HFF-Myc (cell line): ENCODE results near the gene HDAC5.
"Not testable (repeated sequence)": the region's sequence is repeated elsewhere in the genome, so short reads cannot be mapped to it uniquely, and the experiment has no call there.

Experiments used
- DNase-seq: peaks from one replicate; pipeline ENCODE4 v3.0.0-alpha.2; 2011; ENCODE audit warnings: low read depth; ENCODE audit errors: extremely low read depth
- H3K4me3 ChIP-seq: replicated peaks from 2 replicates; pipeline ENCODE4 v1.5.1; 2011; ENCODE audit warnings: low read depth, mild to moderate bottlenecking, control low read depth, low read length
- CTCF ChIP-seq: IDR thresholded peaks from 2 replicates; pipeline ENCODE4 v1.5.1; 2012; ENCODE audit warnings: mild to moderate bottlenecking, low read depth, low read length, control low read depth; ENCODE audit errors: missing control alignments

Gene HDAC5

DNA sequence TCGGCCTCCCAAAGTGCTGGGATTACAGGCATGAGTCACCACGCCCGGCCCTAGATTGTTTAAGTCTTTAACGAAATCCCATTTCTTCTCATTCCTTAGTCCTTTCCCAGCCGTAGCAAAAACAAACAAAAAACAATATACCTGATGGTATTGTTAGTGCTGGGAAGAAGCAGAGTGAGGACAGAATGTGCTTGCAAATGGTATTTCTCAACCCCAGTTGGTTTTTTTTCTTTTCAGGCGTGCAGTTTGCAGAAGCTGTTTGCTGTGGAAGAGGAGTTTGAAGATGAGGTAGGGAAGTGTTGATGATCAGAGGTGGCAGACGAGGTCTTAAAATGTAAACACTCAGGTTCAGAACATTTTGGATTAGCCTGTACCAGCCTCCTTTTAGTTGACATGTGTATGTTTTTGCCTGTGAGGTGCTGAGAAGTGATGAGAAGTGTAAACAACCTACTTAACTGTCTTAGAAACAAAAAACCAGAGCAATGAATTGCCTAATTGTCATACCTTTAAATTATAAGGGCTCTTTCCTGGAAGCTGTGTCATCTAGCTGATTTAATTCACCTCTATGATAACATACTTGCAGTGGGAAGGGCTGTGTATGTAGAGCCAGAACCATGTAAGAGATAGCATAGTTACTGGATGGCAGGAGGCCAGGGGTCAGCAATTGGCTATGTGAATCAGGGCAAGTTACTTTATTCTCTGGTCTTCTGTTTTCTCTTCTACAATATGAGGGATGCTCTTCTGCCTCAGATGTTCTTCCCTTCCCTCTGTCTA, 21.7 kb upstream of the HDAC5 start:
- TF ChIP-seq CTCF, result no peak
- H3K4me3 ChIP-seq, result no peak overlapping the region
- no peak for DNase-seq

DNA sequence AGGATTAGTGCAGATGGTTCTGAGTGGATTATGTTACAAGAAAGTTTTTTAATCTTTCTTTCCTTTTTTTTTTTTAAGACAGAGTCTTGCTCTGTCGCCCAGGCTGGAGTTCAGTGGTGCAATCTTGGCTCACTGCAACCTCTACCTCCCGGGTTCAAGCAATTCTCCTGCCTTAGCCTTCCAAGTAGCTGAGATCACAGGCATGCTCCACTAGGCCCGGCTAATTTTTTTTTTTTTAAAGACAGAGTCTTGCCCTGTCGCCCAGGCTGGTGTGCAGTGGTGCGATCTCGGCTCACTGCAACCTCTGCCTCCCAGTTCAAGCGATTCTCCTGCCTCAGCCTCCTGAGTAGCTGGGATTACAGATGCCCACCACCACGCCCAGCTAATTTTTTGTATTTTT, 20.5 kb upstream of the HDAC5 start:
- H3K4me3 ChIP-seq, result not testable (repeated sequence)

DNA sequence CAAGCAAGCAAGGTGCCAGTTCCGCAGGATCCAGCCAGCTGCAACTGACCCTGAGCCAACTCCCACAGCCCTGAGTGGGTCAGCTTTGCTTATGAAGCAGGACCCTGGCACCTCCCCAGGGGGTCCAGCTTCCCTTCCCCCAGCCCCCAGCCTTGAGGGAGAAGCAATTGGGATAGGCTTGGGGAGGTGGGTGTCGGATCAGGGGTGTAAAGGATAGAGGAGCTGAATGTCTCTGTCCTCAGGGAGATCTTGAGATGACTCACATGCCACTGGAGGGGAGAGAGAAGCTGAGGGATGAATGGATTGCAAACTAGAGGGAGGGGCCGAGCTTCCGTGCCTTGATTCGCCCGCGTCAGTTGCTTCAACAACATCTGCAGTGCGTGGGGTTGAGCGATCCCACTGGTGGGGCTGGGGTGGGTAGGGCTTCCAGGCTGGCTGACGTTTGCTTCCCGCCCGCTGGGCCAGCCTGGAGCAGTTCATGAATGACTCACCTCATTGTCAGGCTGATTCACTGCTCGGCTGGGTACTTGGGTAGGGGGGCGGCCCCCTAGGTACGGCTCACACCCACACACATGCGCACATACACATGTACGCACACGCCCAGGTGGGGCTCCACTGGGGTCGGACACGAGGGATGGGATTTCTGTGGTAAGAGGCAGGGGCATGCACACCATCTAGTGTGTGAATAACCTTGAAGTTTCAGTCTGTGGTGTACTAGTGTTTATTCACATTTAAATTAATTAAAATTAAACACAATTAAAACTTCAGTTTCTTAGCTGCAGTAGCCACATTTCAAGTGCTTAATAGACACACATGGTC, 14.7 kb upstream of the HDAC5 start:
- peak; percentile 95 for DNase-seq
- no peak for TF ChIP-seq CTCF
- peak overlapping the region; percentile 26 for H3K4me3 ChIP-seq

More for the DNA sequence above, 20.5 kb upstream of the HDAC5 start:
- DNase-seq, result not testable (repeated sequence)

DNA sequence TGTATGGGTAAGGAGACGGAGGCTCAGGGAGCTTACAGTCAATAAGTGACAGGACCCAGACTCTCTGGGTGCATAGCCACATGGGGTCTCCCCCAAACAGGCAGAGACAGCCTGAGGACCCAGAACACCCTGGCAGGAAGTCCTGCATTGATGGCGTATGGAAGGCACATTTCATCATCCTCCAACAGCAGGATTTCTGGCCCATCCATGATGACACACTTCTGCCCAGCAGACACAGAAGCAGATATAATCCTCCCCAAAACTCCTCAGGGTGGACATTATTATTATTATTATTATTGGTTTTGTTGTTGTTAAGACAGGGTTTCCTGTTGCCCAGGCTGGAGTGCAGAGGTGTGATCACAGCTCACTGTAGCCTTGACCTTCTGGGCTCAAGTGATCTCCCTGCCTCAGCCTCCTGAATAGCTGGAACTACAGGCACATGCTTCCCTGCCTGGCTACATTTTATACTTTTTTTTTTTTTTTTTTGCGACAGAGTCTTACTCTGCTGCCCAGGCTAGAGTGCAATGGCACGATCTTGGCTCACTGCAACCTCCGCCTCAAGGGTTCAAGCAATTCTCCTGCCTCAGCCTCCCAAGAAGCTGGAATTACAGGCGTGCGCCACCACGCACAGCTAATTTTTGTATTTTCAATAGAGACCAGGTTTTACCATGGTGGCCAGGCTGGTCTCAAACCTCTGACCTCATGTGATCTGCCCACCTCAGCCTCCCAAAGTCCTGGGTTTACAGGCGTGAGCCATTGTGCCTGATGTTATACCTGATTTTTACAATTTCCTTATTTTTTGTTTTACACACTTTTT, 11.5 kb upstream of the HDAC5 start:
- TF ChIP-seq CTCF, result no peak
- no peak for DNase-seq
- H3K4me3 ChIP-seq, result no peak overlapping the region

DNA sequence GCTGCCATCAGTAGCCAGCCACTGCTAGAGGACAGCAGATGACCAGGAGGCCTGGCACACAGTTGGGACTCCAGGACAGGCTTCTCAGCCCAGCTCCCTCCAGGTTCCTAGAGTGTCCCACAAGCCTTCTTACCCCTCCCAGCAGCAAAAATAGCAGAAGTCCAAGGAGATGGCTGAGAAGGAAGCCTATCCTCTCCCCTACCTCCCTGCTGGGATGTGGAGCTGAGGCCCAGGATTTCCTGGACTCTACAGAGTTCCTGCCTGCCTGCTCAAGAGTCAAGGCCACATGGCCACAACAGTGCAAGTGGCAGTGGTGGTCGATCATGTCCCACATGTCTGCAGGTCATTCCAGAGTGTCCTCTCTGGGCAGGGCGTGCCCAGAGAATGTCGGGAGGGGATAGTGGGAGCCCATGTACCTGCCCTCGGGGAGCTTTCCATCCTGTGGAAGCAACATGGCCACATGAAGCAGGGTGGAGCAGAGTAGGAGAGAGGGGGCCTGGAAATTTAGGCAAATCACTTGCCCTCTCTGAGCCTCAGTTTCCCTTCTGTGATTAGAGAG, 10.6 kb upstream of the HDAC5 start:
- H3K4me3 ChIP-seq, result no peak overlapping the region
- no peak for DNase-seq
- TF ChIP-seq CTCF, result no peak

DNA sequence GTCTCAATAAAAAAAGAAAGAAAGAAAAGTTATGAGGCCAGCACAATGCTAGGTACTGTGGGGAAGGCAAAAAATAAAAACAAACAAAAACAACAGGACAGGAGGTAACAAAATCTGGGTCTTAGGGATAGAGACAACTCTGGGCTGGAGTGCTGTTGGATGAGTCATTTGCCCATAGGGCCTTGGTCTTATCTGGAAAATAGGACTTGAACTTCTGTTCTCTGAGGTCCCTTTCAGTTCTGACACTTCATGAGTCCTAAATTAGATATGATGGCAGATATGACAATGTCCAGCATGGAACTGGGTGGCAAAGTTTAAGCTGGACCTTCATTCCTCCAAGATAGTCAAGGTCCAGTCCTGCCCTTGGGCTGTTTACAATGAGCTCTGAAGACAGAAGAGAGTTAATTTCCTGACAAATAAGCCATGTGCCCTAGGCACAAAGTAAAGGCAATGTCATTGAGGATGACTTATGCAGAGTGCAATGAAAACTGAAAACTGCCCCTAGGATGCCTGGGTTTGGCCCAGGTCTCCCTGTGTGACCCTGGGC, 8.9 kb upstream of the HDAC5 start:
- no peak for TF ChIP-seq CTCF
- no peak for DNase-seq
- H3K4me3 ChIP-seq, result no peak overlapping the region

GRCh38 chr17:44131372-44131771, 7.9 kb upstream of the HDAC5 start:
- H3K4me3 ChIP-seq, DNase-seq: not testable (repeated sequence)
